Activated naive CD8-positive, alpha-beta T cell treated with anti-CD3 and anti-CD28 coated beads, Interleukin-2, amount 50 U/mL, for 24 hours (primary cell): ENCODE data around the gene AIRE.
"Not testable (repeated sequence)": the region's sequence is repeated elsewhere in the genome, so short reads cannot be mapped to it uniquely, and the experiment has no call there.

ENCODE experiments used
- ATAC-seq: fragments of 150-1000 bp; cut with Tn5 transposase; one replicate; pipeline ENCODE4 v1.10.0; 2021
- DNase-seq: peaks from one replicate; pipeline ENCODE4 v3.0.0; 2021
- H3K27ac Mint-ChIP-seq: one replicate; pipeline ENCODE4 v1.8.0; 2021; ENCODE audit warnings: mild to moderate bottlenecking, mixed read lengths
- H3K27me3 Mint-ChIP-seq: one replicate; pipeline ENCODE4 v1.8.0; 2021; ENCODE audit warnings: mixed read lengths
- H3K36me3 Mint-ChIP-seq: one replicate; pipeline ENCODE4 v1.8.0; 2021; ENCODE audit warnings: low read depth, mixed read lengths
- H3K4me1 Mint-ChIP-seq: one replicate; pipeline ENCODE4 v1.8.0; 2021; ENCODE audit warnings: mixed read lengths
- H3K4me3 Mint-ChIP-seq: one replicate; pipeline ENCODE4 v1.8.0; 2021; ENCODE audit warnings: mild to moderate bottlenecking, moderate library complexity, mixed read lengths
- H3K9me3 Mint-ChIP-seq: one replicate; pipeline ENCODE4 v1.8.0; 2021; ENCODE audit warnings: mixed read lengths

Gene AIRE

GRCh38 chr21:44337941-44338895 is 52.5 kb downstream of the AIRE start:
- Mint-ChIP-seq H3K4me1 (peaks cover 14% of the 10 kb centered on the region), H3K4me3 (no peak overlapping the region), H3K27me3 (no peaks in the 10 kb centered on the region), H3K27ac (peak overlapping the region; percentile 29), H3K9me3 (no peaks in the 10 kb centered on the region), H3K36me3 (no peaks in the 10 kb centered on the region)
- peak; percentile 31 for DNase-seq
- ATAC-seq, result no peak

GRCh38 chr21:44338971-44339910 is 53.6 kb downstream of the AIRE start, which contains the start of gene CFAP410:
TSS of gene CFAP410 (minus strand) at chr21:44339390. CDS start at chr21:44339194, 196 bp downstream.
- peak within 1 kb of the TSS; percentile 95 for H3K27ac Mint-ChIP-seq
- no peaks in the 10 kb centered on the region for H3K36me3 Mint-ChIP-seq
- H3K9me3 Mint-ChIP-seq, result no peaks in the 10 kb centered on the region
- H3K27me3 Mint-ChIP-seq, result no peaks in the 10 kb centered on the region
- DNase-seq (peak; percentile 95), ATAC-seq (peak; percentile 96)
- peak within 1 kb of the TSS; percentile 95 for H3K4me3 Mint-ChIP-seq
- peaks cover 14% of the 10 kb centered on the region for H3K4me1 Mint-ChIP-seq

- H3K27me3 Mint-ChIP-seq, ATAC-seq, H3K9me3 Mint-ChIP-seq, H3K36me3 Mint-ChIP-seq, DNase-seq, H3K4me3 Mint-ChIP-seq, H3K27ac Mint-ChIP-seq: not testable (repeated sequence)
- H3K4me1 Mint-ChIP-seq, result peaks cover 14% of the 10 kb centered on the region
Measured at GRCh38 chr21:44341726-44342458, 56.2 kb downstream of the AIRE start.

DNA sequence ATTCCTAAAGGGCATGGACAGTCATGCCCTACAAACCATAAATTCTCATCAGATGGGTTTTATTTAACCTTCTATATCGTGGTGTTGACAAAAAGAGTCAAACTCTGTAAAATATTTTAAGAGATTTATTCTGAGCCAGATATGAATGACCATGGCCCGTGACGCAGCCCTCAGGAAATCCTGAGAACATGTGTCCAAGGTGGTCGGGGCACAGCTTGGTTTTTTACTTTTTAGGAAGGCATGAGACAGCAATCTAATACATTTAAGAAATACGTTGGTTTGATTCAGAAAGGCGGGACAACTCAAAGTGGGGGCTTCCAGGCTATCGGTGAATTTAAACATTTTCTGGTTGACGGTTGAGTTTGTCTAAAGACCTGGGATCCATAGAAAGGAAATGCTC is 57.3 kb downstream of the AIRE start:
- not testable (repeated sequence) for H3K27ac Mint-ChIP-seq, H3K4me3 Mint-ChIP-seq, ATAC-seq, H3K36me3 Mint-ChIP-seq, H3K9me3 Mint-ChIP-seq, DNase-seq, H3K27me3 Mint-ChIP-seq
- peaks cover 13% of the 10 kb centered on the region for H3K4me1 Mint-ChIP-seq

DNA sequence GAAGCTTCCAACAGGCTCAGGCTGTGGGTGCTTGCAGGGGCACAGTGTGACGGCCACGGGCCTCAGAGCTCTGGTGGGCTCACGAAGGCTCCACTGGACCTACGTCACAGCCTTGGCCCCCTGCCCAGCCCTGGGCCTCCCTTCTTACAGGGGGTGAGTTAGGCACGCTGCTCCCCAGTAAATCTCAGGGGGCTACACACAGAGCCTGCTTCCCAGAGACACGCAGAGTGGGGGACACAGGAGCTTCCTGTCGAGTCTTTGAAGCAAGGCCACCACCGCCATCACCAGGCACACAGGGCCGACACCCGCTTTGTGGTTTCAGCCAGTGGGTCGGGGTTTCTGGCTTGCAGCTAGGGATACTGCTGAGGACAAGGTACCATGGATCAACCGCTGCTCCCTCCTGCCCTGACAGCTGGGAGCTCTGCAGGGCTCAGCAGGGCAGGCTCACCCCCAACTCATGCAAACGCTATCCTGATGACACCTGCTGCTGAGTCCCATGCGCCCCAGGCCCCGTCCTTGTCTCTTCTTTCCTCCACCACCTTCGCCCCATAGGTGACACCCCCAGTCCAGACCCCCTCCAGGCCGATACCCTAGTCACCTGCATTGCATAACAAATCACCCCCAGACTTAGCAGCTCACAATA is 59.0 kb downstream of the AIRE start:
- DNase-seq, result no peak
- Mint-ChIP-seq H3K4me3 (no peak overlapping the region), H3K27me3 (peaks cover 7% of the 10 kb centered on the region), H3K9me3 (no peaks in the 10 kb centered on the region), H3K27ac (no peak overlapping the region), H3K36me3 (no peaks in the 10 kb centered on the region), H3K4me1 (peaks cover 10% of the 10 kb centered on the region)
- ATAC-seq, result no peak

GRCh38 chr21:44345495-44345894 is 59.8 kb downstream of the AIRE start:
- Mint-ChIP-seq H3K9me3 (no peaks in the 10 kb centered on the region), H3K4me1 (peaks cover 2% of the 10 kb centered on the region), H3K27me3 (peaks cover 7% of the 10 kb centered on the region), H3K4me3 (no peak overlapping the region), H3K27ac (no peak overlapping the region), H3K36me3 (no peaks in the 10 kb centered on the region)
- ATAC-seq, result no peak
- DNase-seq, result no peak

GRCh38 chr21:44347911-44348451 is 62.3 kb downstream of the AIRE start:
- no peaks in the 10 kb centered on the region for H3K36me3 Mint-ChIP-seq
- DNase-seq (no peak), ATAC-seq (no peak)
- no peaks in the 10 kb centered on the region for H3K9me3 Mint-ChIP-seq
- no peak overlapping the region for H3K4me3 Mint-ChIP-seq
- H3K27ac Mint-ChIP-seq, result no peak overlapping the region
- peaks cover 12% of the 10 kb centered on the region for H3K27me3 Mint-ChIP-seq
- peaks cover 10% of the 10 kb centered on the region for H3K4me1 Mint-ChIP-seq
